Neural progenitor cell (in vitro differentiated cells): Measurements from ENCODE around the gene LRP2.

Source experiments
- CTCF ChIP-seq: fragments of 200-600 bp; sonication (generic); IDR thresholded peaks from 2 replicates; pipeline ENCODE4 v1.5.1; 2017; ENCODE audit warnings: antibody characterized with exemption, mild to moderate bottlenecking
- EZH2 ChIP-seq: fragments of 200-600 bp; sonication (generic); IDR thresholded peaks from 2 replicates; pipeline ENCODE4 v1.6.1; 2017; ENCODE audit warnings: antibody characterized with exemption, mild to moderate bottlenecking, moderate library complexity
- EZH2phosphoT487 ChIP-seq: fragments of 200-600 bp; sonication (generic); IDR thresholded peaks from 2 replicates; pipeline ENCODE4 v1.6.1; 2017; ENCODE audit warnings: antibody characterized with exemption

GRCh38 chr2:169330555-169331198, 31.7 kb downstream of the LRP2 start:
- TF ChIP-seq CTCF (no peak), EZH2phosphoT487 (no peak), EZH2 (no peak)
